Chondrocyte (in vitro differentiated cells): ENCODE data around the gene CLDN1. TPM values are rescaled to one million over a fixed set of nuclear protein-coding genes. Genes with fewer than 3 reads are reported as not detected.
A peak's percentile ranks its signal among the peaks of the same experiment; 100 is the strongest.

Experiments
- DNase-seq: peaks from one replicate; pipeline ENCODE4 v3.0.0; 2021; ENCODE audit warnings: mixed read lengths, low spot score
- H3K27ac Mint-ChIP-seq: one replicate; pipeline ENCODE4 v1.8.0; 2021; ENCODE audit warnings: mild to moderate bottlenecking, moderate library complexity, mixed read lengths; ENCODE audit not compliant: unreplicated experiment
- H3K27me3 Mint-ChIP-seq: 2 replicates; pipeline ENCODE4 v1.8.0; 2021; ENCODE audit warnings: low read depth, mixed read lengths
- H3K36me3 Mint-ChIP-seq: 2 replicates; pipeline ENCODE4 v1.8.0; 2021; ENCODE audit warnings: low read depth, mixed read lengths
- H3K4me1 Mint-ChIP-seq: 2 replicates; pipeline ENCODE4 v1.8.0; 2021; ENCODE audit warnings: low read depth, mild to moderate bottlenecking, mixed read lengths
- H3K4me3 Mint-ChIP-seq: one replicate; pipeline ENCODE4 v1.8.0; 2021; ENCODE audit warnings: mild to moderate bottlenecking, moderate library complexity, mixed read lengths; ENCODE audit not compliant: unreplicated experiment
- H3K9me3 Mint-ChIP-seq: 2 replicates; pipeline ENCODE4 v1.8.0; 2021; ENCODE audit warnings: low read depth, mixed read lengths
- CTCF ChIP-seq: fragments of 200-600 bp; sonication (generic); IDR thresholded peaks from 2 replicates; pipeline ENCODE4 v1.5.0; 2021; ENCODE audit warnings: antibody characterized with exemption, mild to moderate bottlenecking, moderate library complexity
- long read RNA-seq: library from polyadenylated mRNA; stranded (forward); transcript quantifications from one replicate; pipeline ENCODE4 v2.0.0, GENCODE V29; 2021
- total RNA-seq: library from RNA; stranded (reverse); gene quantifications from 3 replicates; pipeline ENCODE4 v1.2.1, GENCODE V29; 2021

Gene CLDN1, protein sequence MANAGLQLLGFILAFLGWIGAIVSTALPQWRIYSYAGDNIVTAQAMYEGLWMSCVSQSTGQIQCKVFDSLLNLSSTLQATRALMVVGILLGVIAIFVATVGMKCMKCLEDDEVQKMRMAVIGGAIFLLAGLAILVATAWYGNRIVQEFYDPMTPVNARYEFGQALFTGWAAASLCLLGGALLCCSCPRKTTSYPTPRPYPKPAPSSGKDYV
- total RNA-seq: 7.3 to 13.8 TPM (median 13.1 TPM) in 3 replicates
- long read RNA-seq, partial matches to known transcripts: 0 of 5 reads
- long read RNA-seq, other reads (novel, unspliced or antisense): 2 of 5 reads

- no peaks in the 10 kb centered on the region for H3K9me3 Mint-ChIP-seq
- H3K27ac Mint-ChIP-seq: peak within 1 kb of the TSS; percentile 20
- peaks cover 53% of the 10 kb centered on the region for H3K4me1 Mint-ChIP-seq
- no peaks in the 10 kb centered on the region for H3K36me3 Mint-ChIP-seq
- no peaks in the 10 kb centered on the region for H3K27me3 Mint-ChIP-seq
- peak; percentile 100 for TF ChIP-seq CTCF
- H3K4me3 Mint-ChIP-seq: peak within 1 kb of the TSS; percentile 81
- peak; percentile 94 for DNase-seq
Observed at GRCh38 chr3:190321789-190322603, at the start of gene CLDN1. Gene CLDN1 (minus strand): TSS chr3:190322446. CDS start chr3:190322206, 240 bp downstream.

GRCh38 chr3:190371152-190371551, 48.9 kb upstream of the CLDN1 start:
- Mint-ChIP-seq H3K4me1 (peaks cover 8% of the 10 kb centered on the region), H3K36me3 (no peaks in the 10 kb centered on the region), H3K27ac (no peak overlapping the region), H3K9me3 (no peaks in the 10 kb centered on the region), H3K4me3 (no peak overlapping the region), H3K27me3 (no peaks in the 10 kb centered on the region)
- DNase-seq: no peak
- no peak for TF ChIP-seq CTCF

DNA sequence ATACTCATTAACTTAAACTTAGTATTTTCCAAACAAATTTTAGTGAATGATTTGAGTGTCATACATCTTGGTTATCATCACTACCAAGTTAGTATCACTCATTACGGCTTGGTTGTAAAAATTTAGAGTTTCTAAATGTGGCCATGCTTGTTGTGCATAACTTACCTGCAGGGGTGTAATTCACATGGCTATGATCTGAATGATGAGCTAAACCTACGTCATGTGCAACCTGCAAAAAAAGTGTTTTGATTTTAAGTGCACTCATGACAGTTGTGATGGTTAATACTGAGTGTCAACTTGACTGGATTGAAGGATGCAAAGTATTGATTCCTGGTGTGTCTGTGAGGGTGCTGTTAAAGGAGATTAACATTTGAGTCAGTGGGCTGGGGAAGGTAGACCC, 48.1 kb upstream of the CLDN1 start:
- Mint-ChIP-seq H3K27me3 (no peaks in the 10 kb centered on the region), H3K4me3 (no peak overlapping the region), H3K9me3 (no peaks in the 10 kb centered on the region), H3K27ac (no peak overlapping the region), H3K36me3 (no peaks in the 10 kb centered on the region), H3K4me1 (peaks cover 10% of the 10 kb centered on the region)
- no peak for TF ChIP-seq CTCF
- no peak for DNase-seq

- H3K27ac Mint-ChIP-seq: no peak overlapping the region
- H3K9me3 Mint-ChIP-seq: no peaks in the 10 kb centered on the region
- TF ChIP-seq CTCF: no peak
- no peak overlapping the region for H3K4me3 Mint-ChIP-seq
- H3K27me3 Mint-ChIP-seq: no peaks in the 10 kb centered on the region
- no peaks in the 10 kb centered on the region for H3K36me3 Mint-ChIP-seq
- peaks cover 10% of the 10 kb centered on the region for H3K4me1 Mint-ChIP-seq
- DNase-seq: no peak
Observed at GRCh38 chr3:190369668-190370295, 47.5 kb upstream of the CLDN1 start.

GRCh38 chr3:190368881-190369280, 46.6 kb upstream of the CLDN1 start:
- no peak for DNase-seq
- no peaks in the 10 kb centered on the region for H3K36me3 Mint-ChIP-seq
- H3K27me3 Mint-ChIP-seq: no peaks in the 10 kb centered on the region
- TF ChIP-seq CTCF: no peak
- no peaks in the 10 kb centered on the region for H3K9me3 Mint-ChIP-seq
- H3K27ac Mint-ChIP-seq: no peak overlapping the region
- H3K4me3 Mint-ChIP-seq: no peak overlapping the region
- H3K4me1 Mint-ChIP-seq: peaks cover 10% of the 10 kb centered on the region
